Measurements from ENCODE around the gene LARP4B. TPM values are rescaled to one million over a fixed set of nuclear protein-coding genes. Genes with fewer than 3 reads are reported as not detected.

LARP4B gene
- total and polyA plus RNA-seq, 2 experiments from 2014 or later, result 18.3 to 52.3 TPM

GRCh38 chr10:866577-866941 is 64.9 kb downstream of the LARP4B start:
- no peak overlapping the region for H3K4me3 ChIP-seq
- H3K4me2 ChIP-seq, result no peak overlapping the region
- no peak overlapping the region for H3K27ac ChIP-seq (ENCODE audit: low read depth)
- peaks cover 10% of the 10 kb centered on the region for H3K4me1 ChIP-seq (ENCODE audit: insufficient read depth)
- H3K36me3 ChIP-seq (ENCODE audit: insufficient read depth), result peaks cover 15% of the 10 kb centered on the region; the same call in 1 of the 2 replicates
- no peak overlapping the region for H2AFZ ChIP-seq
- DNase-seq (ENCODE audit: low spot score) (no peak), ATAC-seq (no peak)
- Mint-ChIP-seq H3K9me3 (no peaks in the 10 kb centered on the region; the same call in 1 of the 3 replicates), H3K27me3 (ENCODE audit: insufficient read depth, low read depth, poor library complexity) (peaks cover 2% of the 10 kb centered on the region), H3K4me3 (no peak overlapping the region), H3K4me1 (peaks cover 20% of the 10 kb centered on the region; the same call in 2 of the 3 replicates), H3K27ac (no peak overlapping the region), H3K36me3 (ENCODE audit: low read depth) (peaks cover 42% of the 10 kb centered on the region)
- no peaks in the 10 kb centered on the region for H3K27me3 ChIP-seq (ENCODE audit: insufficient read depth)
- H3K9me2 ChIP-seq (ENCODE audit: insufficient read depth), result no peaks in the 10 kb centered on the region
- H4K20me1 ChIP-seq (replicated peaks; ENCODE audit: insufficient read depth), result peaks cover 39% of the 10 kb centered on the region
- no peaks in the 10 kb centered on the region for H3F3A ChIP-seq (replicated peaks; ENCODE audit: low read depth)
- peaks cover 74% of the 10 kb centered on the region for H3K79me2 ChIP-seq (replicated peaks; ENCODE audit: insufficient read depth)
- no peak for TF ChIP-seq CTCF (conservative IDR thresholded peaks at IDR 0.05; ENCODE audit: low read depth in 2 of 2)

GRCh38 chr10:865924-866576 is 65.5 kb downstream of the LARP4B start:
- no peaks in the 10 kb centered on the region; the same call in 1 of the 3 replicates for H3K9me3 Mint-ChIP-seq
- DNase-seq (ENCODE audit: low spot score), result no peak
- Histone ChIP-seq H3K27me3 (ENCODE audit: insufficient read depth) (no peaks in the 10 kb centered on the region), H3K4me2 (no peak overlapping the region), H3K4me1 (ENCODE audit: insufficient read depth) (peaks cover 10% of the 10 kb centered on the region), H2AFZ (no peak overlapping the region), H4K20me1 (replicated peaks; ENCODE audit: insufficient read depth) (peaks cover 39% of the 10 kb centered on the region), H3K9me2 (ENCODE audit: insufficient read depth) (no peaks in the 10 kb centered on the region), H3K27ac (ENCODE audit: low read depth) (no peak overlapping the region), H3F3A (replicated peaks; ENCODE audit: low read depth) (no peaks in the 10 kb centered on the region), H3K4me3 (no peak overlapping the region), H3K36me3 (ENCODE audit: insufficient read depth) (peaks cover 17% of the 10 kb centered on the region; the same call in 1 of the 2 replicates), H3K79me2 (replicated peaks; ENCODE audit: insufficient read depth) (peaks cover 71% of the 10 kb centered on the region)
- peaks cover 47% of the 10 kb centered on the region for H3K36me3 Mint-ChIP-seq (ENCODE audit: low read depth)
- H3K27me3 Mint-ChIP-seq (ENCODE audit: insufficient read depth, low read depth, poor library complexity), result peaks cover 2% of the 10 kb centered on the region
- no peak overlapping the region for H3K4me3 Mint-ChIP-seq
- peak overlapping the region; percentile 10; the same call in 1 of the 2 replicates for H3K27ac Mint-ChIP-seq
- peaks cover 20% of the 10 kb centered on the region; the same call in 2 of the 3 replicates for H3K4me1 Mint-ChIP-seq
- ATAC-seq, result no peak
- TF ChIP-seq STAT1 (IDR thresholded peaks at IDR 0.05; ENCODE audit: unreplicated experiment) (no peak), JUNB (IDR thresholded peaks at IDR 0.05; ENCODE audit: unreplicated experiment) (no peak), NANOG (IDR thresholded peaks at IDR 0.05; ENCODE audit: borderline replicate concordance) (no peak), CREB1 (CRISPR knock-in tag; IDR thresholded peaks at IDR 0.05; ENCODE audit: low read depth) (no peak), CTCF (conservative IDR thresholded peaks at IDR 0.05; ENCODE audit: low read depth in 2 of 2) (no peak), POLR2AphosphoS5 (IDR thresholded peaks at IDR 0.05; ENCODE audit: low read depth) (no peak), EZH2 (IDR thresholded peaks at IDR 0.05; ENCODE audit: low read depth, unreplicated experiment) (no peak)
- TF ChIP-seq, protein P1, sequence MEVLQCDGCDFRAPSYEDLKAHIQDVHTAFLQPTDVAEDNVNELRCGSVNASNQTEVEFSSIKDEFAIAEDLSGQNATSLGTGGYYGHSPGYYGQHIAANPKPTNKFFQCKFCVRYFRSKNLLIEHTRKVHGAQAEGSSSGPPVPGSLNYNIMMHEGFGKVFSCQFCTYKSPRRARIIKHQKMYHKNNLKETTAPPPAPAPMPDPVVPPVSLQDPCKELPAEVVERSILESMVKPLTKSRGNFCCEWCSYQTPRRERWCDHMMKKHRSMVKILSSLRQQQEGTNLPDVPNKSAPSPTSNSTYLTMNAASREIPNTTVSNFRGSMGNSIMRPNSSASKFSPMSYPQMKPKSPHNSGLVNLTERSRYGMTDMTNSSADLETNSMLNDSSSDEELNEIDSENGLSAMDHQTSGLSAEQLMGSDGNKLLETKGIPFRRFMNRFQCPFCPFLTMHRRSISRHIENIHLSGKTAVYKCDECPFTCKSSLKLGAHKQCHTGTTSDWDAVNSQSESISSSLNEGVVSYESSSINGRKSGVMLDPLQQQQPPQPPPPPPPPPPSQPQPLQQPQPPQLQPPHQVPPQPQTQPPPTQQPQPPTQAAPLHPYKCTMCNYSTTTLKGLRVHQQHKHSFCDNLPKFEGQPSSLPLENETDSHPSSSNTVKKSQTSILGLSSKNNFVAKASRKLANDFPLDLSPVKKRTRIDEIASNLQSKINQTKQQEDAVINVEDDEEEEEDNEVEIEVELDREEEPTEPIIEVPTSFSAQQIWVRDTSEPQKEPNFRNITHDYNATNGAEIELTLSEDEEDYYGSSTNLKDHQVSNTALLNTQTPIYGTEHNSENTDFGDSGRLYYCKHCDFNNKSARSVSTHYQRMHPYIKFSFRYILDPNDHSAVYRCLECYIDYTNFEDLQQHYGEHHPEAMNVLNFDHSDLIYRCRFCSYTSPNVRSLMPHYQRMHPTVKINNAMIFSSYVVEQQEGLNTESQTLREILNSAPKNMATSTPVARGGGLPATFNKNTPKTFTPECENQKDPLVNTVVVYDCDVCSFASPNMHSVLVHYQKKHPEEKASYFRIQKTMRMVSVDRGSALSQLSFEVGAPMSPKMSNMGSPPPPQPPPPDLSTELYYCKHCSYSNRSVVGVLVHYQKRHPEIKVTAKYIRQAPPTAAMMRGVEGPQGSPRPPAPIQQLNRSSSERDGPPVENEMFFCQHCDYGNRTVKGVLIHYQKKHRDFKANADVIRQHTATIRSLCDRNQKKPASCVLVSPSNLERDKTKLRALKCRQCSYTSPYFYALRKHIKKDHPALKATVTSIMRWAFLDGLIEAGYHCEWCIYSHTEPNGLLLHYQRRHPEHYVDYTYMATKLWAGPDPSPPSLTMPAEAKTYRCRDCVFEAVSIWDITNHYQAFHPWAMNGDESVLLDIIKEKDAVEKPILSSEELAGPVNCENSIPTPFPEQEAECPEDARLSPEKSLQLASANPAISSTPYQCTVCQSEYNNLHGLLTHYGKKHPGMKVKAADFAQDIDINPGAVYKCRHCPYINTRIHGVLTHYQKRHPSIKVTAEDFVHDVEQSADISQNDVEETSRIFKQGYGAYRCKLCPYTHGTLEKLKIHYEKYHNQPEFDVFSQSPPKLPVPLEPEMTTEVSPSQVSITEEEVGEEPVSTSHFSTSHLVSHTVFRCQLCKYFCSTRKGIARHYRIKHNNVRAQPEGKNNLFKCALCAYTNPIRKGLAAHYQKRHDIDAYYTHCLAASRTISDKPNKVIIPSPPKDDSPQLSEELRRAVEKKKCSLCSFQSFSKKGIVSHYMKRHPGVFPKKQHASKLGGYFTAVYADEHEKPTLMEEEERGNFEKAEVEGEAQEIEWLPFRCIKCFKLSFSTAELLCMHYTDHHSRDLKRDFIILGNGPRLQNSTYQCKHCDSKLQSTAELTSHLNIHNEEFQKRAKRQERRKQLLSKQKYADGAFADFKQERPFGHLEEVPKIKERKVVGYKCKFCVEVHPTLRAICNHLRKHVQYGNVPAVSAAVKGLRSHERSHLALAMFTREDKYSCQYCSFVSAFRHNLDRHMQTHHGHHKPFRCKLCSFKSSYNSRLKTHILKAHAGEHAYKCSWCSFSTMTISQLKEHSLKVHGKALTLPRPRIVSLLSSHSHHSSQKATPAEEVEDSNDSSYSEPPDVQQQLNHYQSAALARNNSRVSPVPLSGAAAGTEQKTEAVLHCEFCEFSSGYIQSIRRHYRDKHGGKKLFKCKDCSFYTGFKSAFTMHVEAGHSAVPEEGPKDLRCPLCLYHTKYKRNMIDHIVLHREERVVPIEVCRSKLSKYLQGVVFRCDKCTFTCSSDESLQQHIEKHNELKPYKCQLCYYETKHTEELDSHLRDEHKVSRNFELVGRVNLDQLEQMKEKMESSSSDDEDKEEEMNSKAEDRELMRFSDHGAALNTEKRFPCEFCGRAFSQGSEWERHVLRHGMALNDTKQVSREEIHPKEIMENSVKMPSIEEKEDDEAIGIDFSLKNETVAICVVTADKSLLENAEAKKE (CRISPR knock-in tag; IDR thresholded peaks at IDR 0.05), result no peak
